K562 (cell line): ENCODE measurements around the gene GUCY1A2. TPM values are rescaled to one million over a fixed set of nuclear protein-coding genes. Genes with fewer than 3 reads are reported as not detected.

Source experiments
- KAT8 ChIP-seq: fragments of 450-650 bp; IDR thresholded peaks from 2 replicates; pipeline ENCODE4 v1.6.1; 2016; ENCODE audit warnings: low read depth, mild to moderate bottlenecking
- MECOM ChIP-seq: fragments of 250-450 bp; sonication (Bioruptor Pico); IDR thresholded peaks from 2 replicates; pipeline ENCODE4 v1.8.0; 2022; ENCODE audit warnings: inconsistent platforms
- NR2C2 ChIP-seq, 2 experiments: fragments of 200-800 bp in 1 of 2; sonication (Bioruptor generic) in 1 of 2; sonication (generic) in 1 of 2; formaldehyde crosslinking in 1 of 2; IDR thresholded peaks; 2 replicates each; pipeline versions ENCODE4 v1.6.1 to v1.8.0; 2016 to 2022; ENCODE audit warnings: mild to moderate bottlenecking in 1 of 2, missing compliant biosample characterization in 1 of 2, missing genetic modification characterization in 1 of 2, missing genetic modification reagents in 1 of 2
- ZNF239 ChIP-seq: fragments of 250-450 bp; sonication (Bioruptor Pico); IDR thresholded peaks from 2 replicates; pipeline ENCODE4 v1.4.0; 2020; ENCODE audit warnings: mild to moderate bottlenecking
- ZNF830 ChIP-seq: fragments of 250-450 bp; sonication (Bioruptor Pico); IDR thresholded peaks from 2 replicates; pipeline ENCODE4 v1.5.0; 2021; ENCODE audit warnings: mild to moderate bottlenecking
- polyA plus RNA-seq, 8 experiments: library from polyadenylated mRNA; depleted of rRNA in 4 of 8; stranded (reverse) in 5 of 8; unstranded in 3 of 8; fragments of >200 nt; fragmentation: Nextera tagmentation in 2 of 8; fragmentation: Illumina TruSeq in 1 of 8; extraction: Ambion mirVana in 2 of 8; extraction: Trizol in 1 of 8; gene quantifications; 2 replicates each; pipeline versions ENCODE4 v1.2.1 to v1.2.3, GENCODE V29; 2011 to 2014; ENCODE audit warnings: inconsistent platforms in 1 of 8, missing spikeins in 1 of 8
- total RNA-seq, 7 experiments: library from RNA; depleted of rRNA in 6 of 7; stranded (reverse); fragments of >200 nt in 6 of 7; fragmentation: Illumina TruSeq in 2 of 7; extraction: Trizol in 2 of 7; gene quantifications; 2 replicates each; pipeline versions ENCODE4 v1.2.1 to v1.2.3, GENCODE V29; 2011 to 2021; ENCODE audit warnings: low replicate concordance in 1 of 7
- TF ChIP-seq, protein P1 (sequence below): fragments of 200-600 bp; sonication (generic); IDR thresholded peaks from one replicate; pipeline ENCODE4 v1.6.1; 2012; ENCODE audit warnings: mild to moderate bottlenecking, low read depth, low read length, inconsistent platforms
- TF ChIP-seq, protein P2 (sequence below): fragments of 450-650 bp; IDR thresholded peaks from 2 replicates; pipeline ENCODE4 v1.6.1; 2018; ENCODE audit warnings: mild to moderate bottlenecking, low read depth; ENCODE audit not compliant: partially characterized antibody

GUCY1A2 gene
- total and polyA plus RNA-seq, 9 of the 15 experiments (the other 6 are each of a cell fraction or from before 2014, with no cell fraction given): under 0.01 to 0.04 TPM; not detected in 7

DNA sequence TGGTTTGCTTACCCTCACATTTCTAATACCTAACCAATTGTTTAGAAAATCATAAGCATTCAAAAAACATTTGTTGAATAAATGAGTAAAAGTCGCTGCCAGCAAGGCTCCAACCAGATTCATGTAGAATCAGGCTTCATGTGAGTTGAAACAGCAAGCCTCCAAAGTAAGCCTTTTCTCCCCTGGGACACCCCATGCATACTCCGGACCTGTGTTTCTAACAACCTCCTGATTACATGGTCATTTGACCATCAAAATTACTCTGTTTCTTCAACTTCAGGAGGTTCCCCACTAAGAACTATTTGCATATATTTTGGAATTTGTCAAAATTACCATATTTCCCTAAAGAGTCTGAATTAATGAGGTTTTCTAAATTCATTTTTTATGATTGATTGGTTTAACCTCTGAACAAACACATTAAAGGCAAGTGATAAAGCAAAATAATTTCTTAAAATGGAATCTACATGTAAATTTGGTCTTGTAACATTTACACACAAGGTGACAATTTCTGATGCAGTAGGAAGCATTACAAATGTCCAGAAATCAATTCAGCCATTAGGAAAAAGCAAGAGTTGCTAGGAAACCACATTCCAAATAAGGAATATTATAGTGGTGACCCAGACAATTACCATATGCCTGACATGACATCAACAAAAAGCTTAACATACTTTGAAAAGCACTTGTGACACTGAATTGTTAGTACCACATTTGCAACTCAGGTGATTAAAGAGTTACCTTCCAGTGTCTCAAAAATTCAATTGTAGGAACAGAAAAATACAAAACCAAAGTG is 252.6 kb downstream of the GUCY1A2 start (continued):
- TF ChIP-seq, protein P1, sequence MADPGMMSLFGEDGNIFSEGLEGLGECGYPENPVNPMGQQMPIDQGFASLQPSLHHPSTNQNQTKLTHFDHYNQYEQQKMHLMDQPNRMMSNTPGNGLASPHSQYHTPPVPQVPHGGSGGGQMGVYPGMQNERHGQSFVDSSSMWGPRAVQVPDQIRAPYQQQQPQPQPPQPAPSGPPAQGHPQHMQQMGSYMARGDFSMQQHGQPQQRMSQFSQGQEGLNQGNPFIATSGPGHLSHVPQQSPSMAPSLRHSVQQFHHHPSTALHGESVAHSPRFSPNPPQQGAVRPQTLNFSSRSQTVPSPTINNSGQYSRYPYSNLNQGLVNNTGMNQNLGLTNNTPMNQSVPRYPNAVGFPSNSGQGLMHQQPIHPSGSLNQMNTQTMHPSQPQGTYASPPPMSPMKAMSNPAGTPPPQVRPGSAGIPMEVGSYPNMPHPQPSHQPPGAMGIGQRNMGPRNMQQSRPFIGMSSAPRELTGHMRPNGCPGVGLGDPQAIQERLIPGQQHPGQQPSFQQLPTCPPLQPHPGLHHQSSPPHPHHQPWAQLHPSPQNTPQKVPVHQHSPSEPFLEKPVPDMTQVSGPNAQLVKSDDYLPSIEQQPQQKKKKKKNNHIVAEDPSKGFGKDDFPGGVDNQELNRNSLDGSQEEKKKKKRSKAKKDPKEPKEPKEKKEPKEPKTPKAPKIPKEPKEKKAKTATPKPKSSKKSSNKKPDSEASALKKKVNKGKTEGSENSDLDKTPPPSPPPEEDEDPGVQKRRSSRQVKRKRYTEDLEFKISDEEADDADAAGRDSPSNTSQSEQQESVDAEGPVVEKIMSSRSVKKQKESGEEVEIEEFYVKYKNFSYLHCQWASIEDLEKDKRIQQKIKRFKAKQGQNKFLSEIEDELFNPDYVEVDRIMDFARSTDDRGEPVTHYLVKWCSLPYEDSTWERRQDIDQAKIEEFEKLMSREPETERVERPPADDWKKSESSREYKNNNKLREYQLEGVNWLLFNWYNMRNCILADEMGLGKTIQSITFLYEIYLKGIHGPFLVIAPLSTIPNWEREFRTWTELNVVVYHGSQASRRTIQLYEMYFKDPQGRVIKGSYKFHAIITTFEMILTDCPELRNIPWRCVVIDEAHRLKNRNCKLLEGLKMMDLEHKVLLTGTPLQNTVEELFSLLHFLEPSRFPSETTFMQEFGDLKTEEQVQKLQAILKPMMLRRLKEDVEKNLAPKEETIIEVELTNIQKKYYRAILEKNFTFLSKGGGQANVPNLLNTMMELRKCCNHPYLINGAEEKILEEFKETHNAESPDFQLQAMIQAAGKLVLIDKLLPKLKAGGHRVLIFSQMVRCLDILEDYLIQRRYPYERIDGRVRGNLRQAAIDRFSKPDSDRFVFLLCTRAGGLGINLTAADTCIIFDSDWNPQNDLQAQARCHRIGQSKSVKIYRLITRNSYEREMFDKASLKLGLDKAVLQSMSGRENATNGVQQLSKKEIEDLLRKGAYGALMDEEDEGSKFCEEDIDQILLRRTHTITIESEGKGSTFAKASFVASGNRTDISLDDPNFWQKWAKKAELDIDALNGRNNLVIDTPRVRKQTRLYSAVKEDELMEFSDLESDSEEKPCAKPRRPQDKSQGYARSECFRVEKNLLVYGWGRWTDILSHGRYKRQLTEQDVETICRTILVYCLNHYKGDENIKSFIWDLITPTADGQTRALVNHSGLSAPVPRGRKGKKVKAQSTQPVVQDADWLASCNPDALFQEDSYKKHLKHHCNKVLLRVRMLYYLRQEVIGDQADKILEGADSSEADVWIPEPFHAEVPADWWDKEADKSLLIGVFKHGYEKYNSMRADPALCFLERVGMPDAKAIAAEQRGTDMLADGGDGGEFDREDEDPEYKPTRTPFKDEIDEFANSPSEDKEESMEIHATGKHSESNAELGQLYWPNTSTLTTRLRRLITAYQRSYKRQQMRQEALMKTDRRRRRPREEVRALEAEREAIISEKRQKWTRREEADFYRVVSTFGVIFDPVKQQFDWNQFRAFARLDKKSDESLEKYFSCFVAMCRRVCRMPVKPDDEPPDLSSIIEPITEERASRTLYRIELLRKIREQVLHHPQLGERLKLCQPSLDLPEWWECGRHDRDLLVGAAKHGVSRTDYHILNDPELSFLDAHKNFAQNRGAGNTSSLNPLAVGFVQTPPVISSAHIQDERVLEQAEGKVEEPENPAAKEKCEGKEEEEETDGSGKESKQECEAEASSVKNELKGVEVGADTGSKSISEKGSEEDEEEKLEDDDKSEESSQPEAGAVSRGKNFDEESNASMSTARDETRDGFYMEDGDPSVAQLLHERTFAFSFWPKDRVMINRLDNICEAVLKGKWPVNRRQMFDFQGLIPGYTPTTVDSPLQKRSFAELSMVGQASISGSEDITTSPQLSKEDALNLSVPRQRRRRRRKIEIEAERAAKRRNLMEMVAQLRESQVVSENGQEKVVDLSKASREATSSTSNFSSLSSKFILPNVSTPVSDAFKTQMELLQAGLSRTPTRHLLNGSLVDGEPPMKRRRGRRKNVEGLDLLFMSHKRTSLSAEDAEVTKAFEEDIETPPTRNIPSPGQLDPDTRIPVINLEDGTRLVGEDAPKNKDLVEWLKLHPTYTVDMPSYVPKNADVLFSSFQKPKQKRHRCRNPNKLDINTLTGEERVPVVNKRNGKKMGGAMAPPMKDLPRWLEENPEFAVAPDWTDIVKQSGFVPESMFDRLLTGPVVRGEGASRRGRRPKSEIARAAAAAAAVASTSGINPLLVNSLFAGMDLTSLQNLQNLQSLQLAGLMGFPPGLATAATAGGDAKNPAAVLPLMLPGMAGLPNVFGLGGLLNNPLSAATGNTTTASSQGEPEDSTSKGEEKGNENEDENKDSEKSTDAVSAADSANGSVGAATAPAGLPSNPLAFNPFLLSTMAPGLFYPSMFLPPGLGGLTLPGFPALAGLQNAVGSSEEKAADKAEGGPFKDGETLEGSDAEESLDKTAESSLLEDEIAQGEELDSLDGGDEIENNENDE: no peak
- TF ChIP-seq KAT8 (no peak), MECOM (CRISPR knock-in tag) (no peak), NR2C2 (CRISPR knock-in tag; IDR thresholded peaks at IDR 0.05) (no peak), NR2C2 (tag; IDR thresholded peaks at IDR 0.05) (no peak), ZNF239 (CRISPR knock-in tag) (no peak), ZNF830 (CRISPR knock-in tag) (no peak)
- TF ChIP-seq, protein P2, sequence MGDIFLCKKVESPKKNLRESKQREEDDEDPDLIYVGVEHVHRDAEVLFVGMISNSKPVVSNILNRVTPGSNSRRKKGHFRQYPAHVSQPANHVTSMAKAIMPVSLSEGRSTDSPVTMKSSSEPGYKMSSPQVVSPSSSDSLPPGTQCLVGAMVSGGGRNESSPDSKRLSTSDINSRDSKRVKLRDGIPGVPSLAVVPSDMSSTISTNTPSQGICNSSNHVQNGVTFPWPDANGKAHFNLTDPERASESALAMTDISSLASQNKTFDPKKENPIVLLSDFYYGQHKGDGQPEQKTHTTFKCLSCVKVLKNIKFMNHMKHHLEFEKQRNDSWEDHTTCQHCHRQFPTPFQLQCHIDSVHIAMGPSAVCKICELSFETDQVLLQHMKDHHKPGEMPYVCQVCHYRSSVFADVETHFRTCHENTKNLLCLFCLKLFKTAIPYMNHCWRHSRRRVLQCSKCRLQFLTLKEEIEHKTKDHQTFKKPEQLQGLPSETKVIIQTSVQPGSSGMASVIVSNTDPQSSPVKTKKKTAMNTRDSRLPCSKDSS: no peak
